SU-DHL-6 (cell line): ENCODE data around the gene TM4SF1.

ENCODE experiments used
- H2AFZ ChIP-seq: fragments of 200-600 bp; sonication (generic); 2 replicates; pipeline ENCODE4 v1.6.1; 2014; ENCODE audit warnings: low read depth, mild to moderate bottlenecking, moderate library complexity, mixed read lengths, antibody characterized with exemption, low read length; ENCODE audit not compliant: severe bottlenecking
- H3F3A ChIP-seq: fragments of 200-600 bp; shearing (Covaris generic); 2 replicates; pipeline ENCODE4 v1.6.0; 2016; ENCODE audit warnings: antibody characterized with exemption, mild to moderate bottlenecking; ENCODE audit not compliant: insufficient read depth
- H3K27ac ChIP-seq: fragments of 200-600 bp; sonication (generic); 2 replicates; pipeline ENCODE4 v1.5.1; 2016; ENCODE audit warnings: low read depth, mild to moderate bottlenecking, low read length, moderate library complexity, mixed read lengths
- H3K27me3 ChIP-seq: fragments of 200-600 bp; sonication (generic), shearing (Covaris generic); 2 replicates; pipeline ENCODE4 v1.6.0; 2014; ENCODE audit warnings: mild to moderate bottlenecking, low read length
- H3K36me3 ChIP-seq: fragments of 200-600 bp; sonication (generic); 2 replicates; pipeline ENCODE4 v1.6.1; 2014; ENCODE audit warnings: mild to moderate bottlenecking, low read length, mixed read lengths
- H3K4me2 ChIP-seq: fragments of 300-600, 200-600 bp; shearing (Covaris generic), sonication (generic); 2 replicates; pipeline ENCODE4 v1.6.0; 2014; ENCODE audit warnings: low read length, low read depth, mild to moderate bottlenecking; ENCODE audit not compliant: poor library complexity, severe bottlenecking
- H3K4me3 ChIP-seq: fragments of 200-600 bp; sonication (generic); 2 replicates; pipeline ENCODE4 v1.5.1; 2014; ENCODE audit warnings: antibody characterized with exemption, low read length, mild to moderate bottlenecking, mixed read lengths; ENCODE audit not compliant: insufficient read depth, poor library complexity, severe bottlenecking
- H3K79me2 ChIP-seq: fragments of 200-600 bp; sonication (generic); 2 replicates; pipeline ENCODE4 v1.6.1; 2014; ENCODE audit warnings: mild to moderate bottlenecking, low read length, moderate library complexity; ENCODE audit not compliant: insufficient read depth
- H3K9ac ChIP-seq: fragments of 200-600 bp; sonication (generic); 2 replicates; pipeline ENCODE4 v1.7.0; 2014; ENCODE audit warnings: mild to moderate bottlenecking, low read length
- H3K9me2 ChIP-seq: fragments of 200-600 bp; sonication (generic); replicated peaks from 2 replicates; pipeline ENCODE4 v1.6.1; 2014; ENCODE audit warnings: low read length; ENCODE audit not compliant: insufficient read depth
- H3K9me3 ChIP-seq: fragments of 200-600 bp; sonication (generic); 2 replicates; pipeline ENCODE4 v1.6.1; 2014; ENCODE audit warnings: low read length, mixed read lengths; ENCODE audit not compliant: insufficient read depth
- H4K20me1 ChIP-seq: fragments of 200-600 bp; sonication (generic); 2 replicates; pipeline ENCODE4 v1.6.1; 2014; ENCODE audit warnings: low read depth, mild to moderate bottlenecking, antibody characterized with exemption, low read length, moderate library complexity, mixed read lengths
- EZH2phosphoT487 ChIP-seq: fragments of 200-600 bp; sonication (generic), shearing (Covaris generic); conservative IDR thresholded peaks from 2 replicates; pipeline ENCODE4 v1.6.1; 2018; ENCODE audit warnings: mild to moderate bottlenecking, antibody characterized with exemption, low read length, moderate library complexity, mixed read lengths
- TF ChIP-seq, protein P1 (sequence below): fragments of 200-600 bp; sonication (generic); IDR thresholded peaks from one replicate; pipeline ENCODE4 v1.5.1; 2017; ENCODE audit warnings: antibody characterized with exemption, mild to moderate bottlenecking, low read length, moderate library complexity; ENCODE audit not compliant: insufficient read depth, poor library complexity, severe bottlenecking

Gene TM4SF1

GRCh38 chr3:149368201-149368673 lies 9.2 kb downstream of the TM4SF1 start:
- Histone ChIP-seq H3K27ac (no peak overlapping the region), H3K79me2 (no peaks in the 10 kb centered on the region), H3K9ac (no peak overlapping the region), H3K36me3 (no peaks in the 10 kb centered on the region), H3K9me2 (no peaks in the 10 kb centered on the region), H2AFZ (no peak overlapping the region), H3K4me2 (no peak overlapping the region), H3F3A (no peaks in the 10 kb centered on the region), H3K27me3 (no peaks in the 10 kb centered on the region), H3K4me3 (no peak overlapping the region), H4K20me1 (no peaks in the 10 kb centered on the region), H3K9me3 (no peaks in the 10 kb centered on the region)
- no peak for TF ChIP-seq EZH2phosphoT487
- TF ChIP-seq, protein P1, sequence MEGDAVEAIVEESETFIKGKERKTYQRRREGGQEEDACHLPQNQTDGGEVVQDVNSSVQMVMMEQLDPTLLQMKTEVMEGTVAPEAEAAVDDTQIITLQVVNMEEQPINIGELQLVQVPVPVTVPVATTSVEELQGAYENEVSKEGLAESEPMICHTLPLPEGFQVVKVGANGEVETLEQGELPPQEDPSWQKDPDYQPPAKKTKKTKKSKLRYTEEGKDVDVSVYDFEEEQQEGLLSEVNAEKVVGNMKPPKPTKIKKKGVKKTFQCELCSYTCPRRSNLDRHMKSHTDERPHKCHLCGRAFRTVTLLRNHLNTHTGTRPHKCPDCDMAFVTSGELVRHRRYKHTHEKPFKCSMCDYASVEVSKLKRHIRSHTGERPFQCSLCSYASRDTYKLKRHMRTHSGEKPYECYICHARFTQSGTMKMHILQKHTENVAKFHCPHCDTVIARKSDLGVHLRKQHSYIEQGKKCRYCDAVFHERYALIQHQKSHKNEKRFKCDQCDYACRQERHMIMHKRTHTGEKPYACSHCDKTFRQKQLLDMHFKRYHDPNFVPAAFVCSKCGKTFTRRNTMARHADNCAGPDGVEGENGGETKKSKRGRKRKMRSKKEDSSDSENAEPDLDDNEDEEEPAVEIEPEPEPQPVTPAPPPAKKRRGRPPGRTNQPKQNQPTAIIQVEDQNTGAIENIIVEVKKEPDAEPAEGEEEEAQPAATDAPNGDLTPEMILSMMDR, result no peak

DNA sequence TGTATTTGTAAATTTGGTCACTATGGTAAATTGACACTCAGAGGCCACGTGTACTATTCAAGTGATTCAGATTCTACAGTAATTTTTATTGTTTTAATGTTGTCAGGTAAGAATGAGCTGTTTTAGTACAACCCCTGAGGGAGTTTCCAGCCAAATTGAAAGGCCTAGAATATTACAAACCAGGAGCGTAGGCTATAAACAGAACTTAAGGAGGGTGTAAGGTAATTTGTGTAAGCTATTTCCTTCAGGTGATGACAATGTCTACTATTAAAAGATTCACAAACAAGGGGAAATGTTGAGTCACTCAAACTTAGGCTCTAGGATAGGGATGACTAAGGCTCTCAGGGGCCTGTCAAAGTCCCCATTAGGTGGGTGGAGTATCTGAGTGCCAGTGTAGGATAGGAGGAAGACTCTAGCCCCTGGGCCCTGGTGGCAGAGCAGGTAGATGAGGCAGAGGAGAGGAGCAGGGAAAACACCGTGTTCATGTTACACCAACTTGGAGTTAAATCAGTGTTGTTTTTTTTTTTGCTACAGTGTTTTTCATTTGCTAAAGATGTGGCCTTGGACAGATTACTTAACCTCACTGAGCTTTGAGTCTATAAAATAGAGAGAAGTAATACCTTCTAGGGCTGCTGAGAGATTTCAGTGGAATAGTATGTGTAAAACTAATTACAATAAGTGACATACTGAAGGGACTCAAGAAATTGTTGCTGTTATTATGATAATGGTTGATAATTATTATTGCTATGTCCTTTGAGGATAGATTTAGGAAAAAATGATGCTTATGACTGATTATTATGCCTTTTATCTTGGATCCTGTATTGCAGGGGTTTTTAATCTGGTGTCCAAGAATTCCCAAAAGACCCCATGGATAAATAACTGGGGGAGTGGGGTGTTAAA lies 10.3 kb downstream of the TM4SF1 start:
- Histone ChIP-seq H3K9me2 (no peaks in the 10 kb centered on the region), H4K20me1 (no peaks in the 10 kb centered on the region), H3K79me2 (no peaks in the 10 kb centered on the region), H3K27ac (no peak overlapping the region), H2AFZ (no peak overlapping the region), H3K9me3 (no peaks in the 10 kb centered on the region), H3K4me2 (no peak overlapping the region), H3K4me3 (no peak overlapping the region), H3F3A (no peaks in the 10 kb centered on the region), H3K9ac (no peak overlapping the region), H3K36me3 (no peaks in the 10 kb centered on the region), H3K27me3 (no peaks in the 10 kb centered on the region)
- TF ChIP-seq, protein P1, result no peak
- TF ChIP-seq EZH2phosphoT487, result no peak

- TF ChIP-seq EZH2phosphoT487, result no peak
- TF ChIP-seq, protein P1, result no peak
- Histone ChIP-seq H3K36me3 (no peaks in the 10 kb centered on the region), H3K4me2 (no peak overlapping the region), H3K27ac (no peak overlapping the region), H2AFZ (no peak overlapping the region), H4K20me1 (no peaks in the 10 kb centered on the region), H3K79me2 (no peaks in the 10 kb centered on the region), H3K9me2 (no peaks in the 10 kb centered on the region), H3K27me3 (no peaks in the 10 kb centered on the region), H3K9ac (no peak overlapping the region), H3F3A (no peaks in the 10 kb centered on the region), H3K9me3 (no peaks in the 10 kb centered on the region), H3K4me3 (no peak overlapping the region)
These were observed 11.4 kb downstream of the TM4SF1 start for GRCh38 chr3:149366031-149366430.
